GOT3 (cell line): ENCODE results near the gene SMIM35.

Experiments used
- DNase-seq: peaks from one replicate; lab custom pipeline; 2025; ENCODE audit warnings: mixed read lengths; lab: John Stamatoyannopoulos, UW

The SMIM35 gene

GRCh38 chr11:118109231-118109630 lies 22.5 kb upstream of the SMIM35 start:
- no peak for DNase-seq

- DNase-seq, result no peak
These were observed 21.8 kb upstream of the SMIM35 start for GRCh38 chr11:118108513-118108912.

DNA sequence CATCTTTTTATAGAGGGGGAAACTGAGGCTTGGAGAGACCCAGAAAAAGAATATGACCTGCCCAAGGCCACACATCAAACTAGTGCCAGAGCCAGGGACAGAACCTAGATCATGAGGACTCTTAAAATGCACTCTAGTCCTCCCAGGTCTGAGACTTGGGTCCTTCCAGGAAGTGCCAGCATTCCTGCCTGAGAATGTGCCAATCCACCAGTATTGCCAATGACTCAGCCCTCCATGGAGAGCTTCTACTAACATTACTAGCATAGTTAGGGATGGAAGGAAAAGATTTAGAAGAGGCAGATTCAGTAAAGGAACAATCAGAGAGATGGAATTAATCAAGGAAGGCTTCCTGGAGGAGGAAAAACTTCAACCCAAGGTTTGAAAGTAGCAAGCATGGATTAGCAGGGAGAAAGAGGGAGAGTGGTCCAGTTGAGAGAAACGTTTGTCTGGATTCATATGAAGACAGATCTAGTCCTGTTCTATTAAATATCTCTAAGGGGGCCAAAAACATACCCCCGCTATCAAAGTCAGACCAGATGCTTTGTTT lies 20.1 kb upstream of the SMIM35 start:
- DNase-seq, result no peak

DNA sequence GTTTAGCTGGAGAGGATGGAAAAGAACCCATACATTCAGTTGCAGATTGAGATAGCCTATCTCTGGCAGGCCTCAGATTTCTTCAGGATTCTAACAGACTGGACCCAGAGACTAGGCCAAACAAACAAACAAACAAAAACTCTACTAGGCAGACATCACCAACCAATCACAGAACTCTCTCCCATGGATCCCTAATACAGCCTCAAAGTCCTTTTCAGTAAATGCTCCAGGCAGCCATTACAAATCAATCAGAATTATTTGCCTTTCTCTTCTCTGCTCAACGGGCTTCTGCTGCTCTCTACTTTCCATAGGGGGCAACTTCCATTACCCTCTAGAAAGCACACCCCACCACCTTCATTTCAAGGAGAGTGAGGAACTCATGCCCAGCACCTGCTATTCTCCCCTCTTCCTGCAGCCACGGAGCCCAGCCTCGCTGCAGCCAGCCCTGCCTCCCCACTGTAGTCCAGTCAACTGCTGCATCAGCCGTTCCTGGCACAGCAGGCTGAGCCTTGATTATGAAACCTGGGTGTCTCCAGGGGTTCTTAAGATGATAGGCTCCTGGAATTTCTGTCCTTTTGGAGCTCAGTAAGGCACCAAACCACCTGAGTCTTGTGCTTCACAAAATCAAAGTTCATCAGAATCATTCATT lies 19.0 kb upstream of the SMIM35 start:
- DNase-seq, result no peak

- no peak for DNase-seq
These were observed 17.7 kb upstream of the SMIM35 start for GRCh38 chr11:118104491-118104890.

DNA sequence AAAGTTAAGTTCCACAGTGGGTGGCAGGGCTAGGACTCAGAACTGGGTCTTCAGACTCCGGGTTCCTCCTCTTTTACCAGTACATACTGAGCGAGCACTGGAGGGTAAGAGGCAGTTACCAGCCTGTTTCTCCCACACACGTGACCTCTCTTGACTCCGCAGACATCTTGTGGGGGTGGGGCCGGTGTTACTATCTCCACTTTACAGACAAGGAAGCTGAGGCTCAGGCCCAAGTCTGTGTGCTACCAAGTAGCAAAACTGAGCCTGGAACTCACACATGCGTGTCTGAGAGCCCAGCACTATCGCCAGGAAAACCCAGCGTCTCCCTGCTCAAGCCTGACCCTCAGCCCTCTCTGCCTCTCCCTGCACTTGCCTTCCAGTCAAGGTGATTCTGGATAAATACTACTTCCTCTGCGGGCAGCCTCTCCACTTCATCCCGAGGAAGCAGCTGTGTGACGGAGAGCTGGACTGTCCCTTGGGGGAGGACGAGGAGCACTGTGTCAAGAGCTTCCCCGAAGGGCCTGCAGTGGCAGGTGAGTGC lies 16.0 kb upstream of the SMIM35 start:
- DNase-seq, result no peak

DNA sequence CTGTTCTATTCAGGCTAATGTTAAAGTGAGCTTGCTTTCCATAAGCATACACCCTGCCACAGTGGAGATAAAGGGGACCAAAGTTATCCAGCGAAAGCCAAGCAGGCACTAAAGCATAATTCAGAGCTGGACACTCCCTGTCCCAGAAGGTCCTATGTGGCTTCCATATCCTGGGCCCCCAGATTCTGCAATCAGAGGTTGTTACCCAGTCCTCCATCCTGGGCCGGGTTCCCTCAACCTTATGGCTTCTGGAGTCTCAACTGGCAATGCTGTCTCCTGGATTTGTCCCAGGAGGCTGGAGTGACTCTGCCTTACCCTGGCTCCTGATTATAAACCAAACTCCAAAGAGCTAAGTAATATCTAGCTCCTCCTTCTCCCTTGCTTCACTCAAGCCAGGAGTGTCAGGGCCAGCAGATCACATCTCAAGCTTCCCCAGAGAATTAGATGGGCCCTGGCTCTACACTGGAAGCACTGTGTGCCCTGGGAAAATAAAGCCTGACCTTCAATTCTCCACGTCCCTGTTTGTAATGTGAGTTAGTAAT lies 14.0 kb upstream of the SMIM35 start:
- no peak for DNase-seq

DNA sequence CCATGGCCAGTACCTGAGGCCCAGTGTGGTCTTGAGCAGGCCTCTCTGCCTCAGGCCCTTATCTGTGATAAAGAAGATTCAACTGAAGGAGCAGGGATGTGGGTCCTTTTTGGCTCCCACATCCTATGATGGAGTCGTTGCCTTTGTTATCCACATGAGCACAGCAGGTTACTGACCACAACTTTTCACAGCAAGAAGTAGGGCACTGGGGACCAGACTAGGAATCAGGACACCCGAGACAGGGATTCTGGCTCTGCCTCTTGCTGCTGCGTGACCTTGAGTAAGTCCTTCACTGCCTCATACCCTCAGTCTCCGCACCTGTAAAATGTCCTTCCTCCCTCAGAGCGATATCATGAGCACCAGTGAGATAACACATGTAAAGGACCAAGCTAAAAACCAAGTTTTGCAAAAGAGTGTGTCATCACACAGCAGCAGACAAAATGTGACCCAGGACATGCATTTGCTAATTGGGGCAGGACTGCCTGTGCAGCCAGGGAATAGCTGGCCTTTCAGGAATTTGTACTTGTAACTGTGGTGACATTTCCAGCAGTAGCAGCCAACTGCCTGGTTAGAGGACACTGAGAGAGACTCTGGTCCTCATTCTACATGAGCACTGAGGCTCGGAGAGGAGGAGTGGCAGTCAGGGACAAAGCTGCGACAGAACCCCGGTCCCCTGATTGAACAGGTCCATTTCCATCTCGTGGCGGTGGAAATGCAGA lies 13.2 kb upstream of the SMIM35 start:
- no peak for DNase-seq

- no peak for DNase-seq
These were observed 12.5 kb upstream of the SMIM35 start for GRCh38 chr11:118098996-118099837.

DNA sequence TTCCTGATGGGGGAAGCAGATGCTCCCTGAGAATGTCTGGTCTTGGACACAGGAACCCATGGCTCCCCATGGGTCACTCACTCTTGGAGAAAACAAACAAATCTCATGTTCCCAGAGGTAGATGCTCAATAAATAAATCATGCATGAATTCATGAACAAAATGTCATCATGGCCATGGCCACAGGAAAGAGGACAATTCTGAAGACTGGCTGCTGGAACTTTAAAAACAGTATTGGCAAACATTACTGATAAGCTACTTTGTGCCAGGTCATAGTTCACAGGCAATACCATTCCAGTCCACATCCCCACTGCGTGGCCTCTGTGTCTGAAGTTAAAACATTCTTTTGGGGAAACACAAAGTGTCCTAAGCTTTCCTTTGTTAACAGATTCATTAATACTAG lies 9.2 kb upstream of the SMIM35 start:
- DNase-seq, result no peak

DNA sequence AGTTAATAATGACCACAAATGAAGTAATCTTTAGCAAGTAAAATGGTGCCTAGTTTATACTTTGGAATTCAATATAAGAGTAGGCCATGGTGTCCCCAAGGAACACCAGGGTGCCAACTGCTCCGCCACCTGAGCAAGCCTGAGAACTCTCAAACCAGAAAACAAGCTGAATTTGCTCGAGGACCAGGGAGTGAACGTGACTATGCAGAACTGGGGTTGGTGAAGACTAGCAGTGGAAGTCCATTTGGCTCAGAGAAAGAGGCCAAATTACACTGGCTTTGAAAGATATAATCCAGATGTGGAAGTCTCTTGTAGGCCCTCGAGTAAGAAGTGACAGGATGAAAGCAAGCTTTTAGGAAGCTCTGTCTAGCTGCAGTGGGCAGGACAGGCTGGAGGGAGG lies 8.7 kb upstream of the SMIM35 start:
- DNase-seq, result no peak

DNA sequence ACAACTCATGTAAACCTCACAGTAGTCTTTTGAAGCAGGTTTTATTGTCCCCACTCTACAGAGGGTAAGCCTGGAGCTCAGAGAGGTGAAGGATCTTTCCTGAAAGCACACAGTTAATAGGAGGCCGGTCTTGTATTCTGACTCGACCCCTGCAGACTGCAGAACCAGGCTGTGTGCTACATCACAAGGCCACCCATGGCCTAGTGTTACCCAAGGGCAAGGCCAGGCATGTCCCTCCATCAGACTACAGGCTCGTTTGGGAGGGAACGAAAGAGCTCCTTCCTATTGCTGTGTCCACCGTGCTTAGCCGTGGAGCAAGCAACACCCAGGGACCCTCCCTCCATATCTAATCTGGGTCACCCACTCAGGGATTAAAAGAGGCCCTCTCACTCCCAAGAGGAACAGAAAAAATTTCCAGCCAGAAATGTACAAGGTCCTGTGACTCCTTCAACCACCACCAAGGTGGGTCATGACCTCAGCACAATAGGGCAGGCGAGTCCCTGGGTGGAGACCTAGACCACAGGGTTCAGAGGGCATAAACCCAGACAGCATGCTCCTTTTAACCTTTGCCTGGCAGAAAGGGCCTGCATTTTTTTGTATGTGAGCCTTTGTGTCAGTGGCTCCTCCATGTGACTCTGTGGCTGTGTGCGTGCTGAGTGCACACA lies 6.3 kb upstream of the SMIM35 start:
- DNase-seq, result no peak

- no peak for DNase-seq
These were observed 4.9 kb upstream of the SMIM35 start for GRCh38 chr11:118091690-118092089.

- no peak for DNase-seq
These were observed 3.9 kb upstream of the SMIM35 start for GRCh38 chr11:118090545-118091162.

DNA sequence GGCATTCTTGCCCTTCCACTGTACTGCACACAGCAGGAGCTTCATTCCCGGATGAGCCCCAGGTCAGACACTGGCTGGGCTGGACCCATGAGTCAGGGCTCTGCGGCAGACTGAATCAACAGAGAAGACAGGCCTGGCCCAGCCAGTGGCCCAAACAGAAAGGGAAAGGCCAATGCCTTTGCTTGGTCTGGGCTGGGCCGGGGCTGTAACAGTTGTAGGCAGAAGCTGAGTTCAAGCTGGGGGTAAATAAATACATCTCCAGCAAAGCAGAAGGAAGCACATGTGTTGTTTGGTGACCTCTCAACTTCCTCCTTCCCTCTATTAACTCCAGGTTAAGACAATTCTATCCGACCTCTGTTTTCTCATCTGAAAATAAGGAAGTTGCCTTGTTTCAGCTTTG lies 1.8 kb upstream of the SMIM35 start:
- DNase-seq, result no peak

GRCh38 chr11:118087931-118088330 lies 1.2 kb upstream of the SMIM35 start:
- DNase-seq, result no peak

- DNase-seq, result no peak
These were observed 2.1 kb downstream of the SMIM35 start for GRCh38 chr11:118084656-118085055.

DNA sequence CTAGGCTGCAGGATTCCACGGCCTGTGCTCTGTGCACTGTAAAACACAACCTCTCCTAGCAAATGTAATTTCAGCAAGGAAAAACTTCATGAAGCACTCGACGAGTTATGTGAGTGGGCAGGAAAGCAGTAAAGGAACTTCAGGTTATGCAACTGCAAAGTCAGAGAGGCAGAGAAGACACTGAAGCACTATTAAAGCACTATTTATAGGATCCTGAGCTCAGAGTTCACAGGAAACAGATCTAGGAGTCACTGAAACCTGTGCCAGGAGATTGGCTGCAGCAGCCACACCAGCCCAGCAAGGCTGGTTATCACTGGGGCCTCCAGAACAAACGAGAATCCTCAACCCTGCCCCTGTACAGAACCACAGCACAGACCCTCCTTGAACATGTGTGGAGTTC lies 2.5 kb downstream of the SMIM35 start:
- no peak for DNase-seq

- no peak for DNase-seq
These were observed 3.7 kb downstream of the SMIM35 start for GRCh38 chr11:118082880-118083552.

DNA sequence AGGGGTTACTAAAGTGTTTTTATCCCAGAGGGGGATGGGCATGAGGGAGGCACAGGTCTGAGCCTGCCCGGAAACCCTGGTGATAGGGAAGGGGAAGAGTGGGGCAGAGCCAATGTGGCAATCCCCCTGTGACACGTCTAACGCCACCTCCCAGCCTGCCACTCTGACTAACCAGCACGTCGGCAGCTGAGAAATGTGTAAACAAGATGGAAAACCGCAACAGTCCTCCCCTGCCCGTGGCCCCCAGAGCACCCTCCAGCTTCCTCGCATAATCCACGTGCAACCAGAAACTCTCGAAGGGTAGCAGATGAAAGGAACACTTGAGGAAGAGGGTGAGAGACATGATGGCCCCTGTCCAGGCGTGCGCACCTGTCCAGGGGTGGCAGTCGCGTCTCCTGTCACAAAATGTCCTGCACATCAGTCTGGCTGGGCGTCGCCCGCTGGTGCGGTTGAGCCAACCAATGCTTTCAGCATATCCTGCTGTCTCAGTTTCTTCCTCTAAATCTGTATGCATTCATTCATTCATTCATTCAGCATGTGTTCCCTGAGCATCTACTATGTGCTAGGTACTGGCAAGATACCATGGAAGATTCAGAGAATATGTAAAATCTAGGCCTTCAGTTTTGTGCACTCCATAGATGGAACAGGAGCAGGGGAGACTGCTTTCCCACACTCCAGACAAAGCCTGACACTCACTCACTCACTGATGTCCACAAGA lies 5.4 kb downstream of the SMIM35 start:
- no peak for DNase-seq
